ENCODE data around the gene CYP21A2.

The CYP21A2 gene

GRCh38 chr6:32088487-32089049 is 50.4 kb downstream of the CYP21A2 start:
- H2AFZ ChIP-seq (ENCODE audit: low read depth), result no peak overlapping the region
- no peak for TF ChIP-seq CTCF (conservative IDR thresholded peaks at IDR 0.05; ENCODE audit: low read depth, low read length)
- H3K9ac ChIP-seq, result no peak overlapping the region
- H4K20me1 ChIP-seq (ENCODE audit: insufficient read depth), result no peaks in the 10 kb centered on the region
- peaks cover 11% of the 10 kb centered on the region for H3K4me1 ChIP-seq (ENCODE audit: low read depth, poor library complexity, severe bottlenecking)
- H3K36me3 ChIP-seq (ENCODE audit: insufficient read depth), result no peaks in the 10 kb centered on the region
- H3K27ac ChIP-seq, result no peak overlapping the region
- H3K27me3 ChIP-seq (ENCODE audit: insufficient read depth, low read depth), result peaks cover 54% of the 10 kb centered on the region; the same call in 1 of the 2 replicates
- H3K4me3 ChIP-seq (IDR thresholded peaks at IDR 0.05; ENCODE audit: insufficient read depth, low read depth, low read length), result no peak overlapping the region
- no peak overlapping the region for H3K4me2 ChIP-seq
- no peaks in the 10 kb centered on the region for H3K79me2 ChIP-seq (ENCODE audit: insufficient read depth, low read depth)

GRCh38 chr6:32089082-32089828 is 51.0 kb downstream of the CYP21A2 start:
- Histone ChIP-seq H3K27me3 (ENCODE audit: insufficient read depth, low read depth) (peaks cover 51% of the 10 kb centered on the region; the same call in 1 of the 2 replicates), H3K4me3 (IDR thresholded peaks at IDR 0.05; ENCODE audit: insufficient read depth, low read depth, low read length) (no peak overlapping the region), H3K4me2 (no peak overlapping the region), H3K9ac (no peak overlapping the region), H3K27ac (no peak overlapping the region), H3K36me3 (ENCODE audit: insufficient read depth) (no peaks in the 10 kb centered on the region), H4K20me1 (ENCODE audit: insufficient read depth) (no peaks in the 10 kb centered on the region), H3K4me1 (ENCODE audit: low read depth, poor library complexity, severe bottlenecking) (peaks cover 11% of the 10 kb centered on the region), H2AFZ (ENCODE audit: low read depth) (no peak overlapping the region), H3K79me2 (ENCODE audit: insufficient read depth, low read depth) (no peaks in the 10 kb centered on the region)
- TF ChIP-seq CTCF (conservative IDR thresholded peaks at IDR 0.05; ENCODE audit: low read depth, low read length), result no peak
